CD4-positive, alpha-beta T cell treated with Interleukin-15 for 4 hours (primary cell): ENCODE data around the gene RCC2.

Source experiments
- DNase-seq: peaks from one replicate; pipeline ENCODE4 v3.0.0-alpha.2; 2020; ENCODE audit warnings: low spot score

Gene RCC2

GRCh38 chr1:17442841-17443240 lies 3.4 kb upstream of the RCC2 start:
- no peak for DNase-seq

DNA sequence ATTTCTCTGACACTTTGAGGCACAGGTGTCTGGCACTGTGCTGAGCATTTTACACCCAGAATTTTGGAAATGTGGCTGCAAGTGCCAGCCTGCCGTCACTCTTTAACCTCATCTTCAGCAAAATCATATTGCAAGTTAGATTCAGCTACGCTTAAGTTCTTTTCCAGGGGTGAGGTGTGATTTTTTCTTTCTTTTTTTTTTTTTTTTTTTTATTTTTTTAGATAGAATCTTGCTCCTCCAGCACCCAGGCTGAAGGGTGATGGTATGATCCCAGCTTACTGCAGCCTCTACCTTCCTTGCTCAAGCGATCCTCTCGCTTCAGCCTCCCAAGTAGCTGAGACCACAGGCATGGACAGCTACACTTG lies 2.5 kb upstream of the RCC2 start:
- DNase-seq: no peak

- no peak for DNase-seq
These were observed 2.0 kb upstream of the RCC2 start for GRCh38 chr1:17441265-17441992.

GRCh38 chr1:17440827-17441168 lies 1.3 kb upstream of the RCC2 start:
- no peak for DNase-seq

DNA sequence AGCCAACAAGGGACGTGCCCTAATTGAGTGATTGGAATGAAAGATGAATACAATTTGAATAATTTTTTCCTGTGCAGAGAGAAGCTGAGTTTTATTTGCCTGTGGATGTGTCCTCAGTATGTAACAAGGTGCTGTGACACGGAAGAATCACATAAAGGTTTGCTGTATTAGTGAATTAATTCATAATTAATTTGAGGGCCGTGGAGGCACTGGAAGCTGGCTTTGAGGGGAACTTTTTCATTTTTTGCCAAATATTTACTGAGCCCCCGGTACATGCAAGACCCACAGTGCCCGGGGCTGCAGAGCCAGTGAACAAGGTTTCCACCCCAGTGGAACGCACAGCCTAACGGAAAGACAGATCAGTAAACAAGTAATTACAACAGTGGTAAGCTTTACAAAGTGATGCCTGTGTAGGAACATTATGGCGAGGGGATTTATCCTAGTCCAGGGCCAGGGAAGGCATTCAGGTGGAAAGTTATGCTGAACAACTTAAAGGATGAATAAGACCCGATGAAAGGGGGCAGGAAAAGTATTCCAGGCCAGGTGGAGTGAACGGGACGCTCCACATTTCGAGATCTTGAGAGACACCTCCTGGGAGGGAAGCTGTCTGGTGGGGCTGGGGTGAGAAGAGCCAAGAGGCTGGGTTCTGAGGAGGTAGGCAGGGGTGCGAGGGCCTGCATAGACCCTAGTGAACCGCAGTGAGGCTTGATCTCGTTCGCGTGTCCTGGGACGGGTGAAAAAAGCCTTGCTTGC lies 773 bp upstream of the RCC2 start:
- no peak for DNase-seq

- DNase-seq: peak; percentile 48
These were observed 893 bp downstream of the RCC2 start for GRCh38 chr1:17438318-17439249.

GRCh38 chr1:17437580-17438317 lies 1.7 kb downstream of the RCC2 start:
- peak; percentile 20 for DNase-seq

DNA sequence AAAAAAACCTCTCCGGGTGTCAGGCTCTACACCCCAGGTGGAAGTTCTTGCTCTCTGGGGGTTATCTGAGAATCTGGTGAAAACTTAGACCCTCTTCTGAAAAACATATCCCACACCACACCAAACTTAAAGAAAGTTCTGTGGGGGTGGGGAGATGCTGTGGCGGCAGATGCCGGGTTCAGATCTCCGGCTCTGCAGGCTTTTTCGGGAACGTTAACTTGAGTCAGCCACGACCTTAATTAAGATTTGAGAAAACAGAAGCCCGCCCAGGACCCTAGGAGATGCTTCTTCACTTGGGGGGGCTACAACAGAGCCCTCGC lies 2.3 kb downstream of the RCC2 start:
- DNase-seq: no peak

- no peak for DNase-seq
These were observed 2.9 kb downstream of the RCC2 start for GRCh38 chr1:17436380-17437174.

DNA sequence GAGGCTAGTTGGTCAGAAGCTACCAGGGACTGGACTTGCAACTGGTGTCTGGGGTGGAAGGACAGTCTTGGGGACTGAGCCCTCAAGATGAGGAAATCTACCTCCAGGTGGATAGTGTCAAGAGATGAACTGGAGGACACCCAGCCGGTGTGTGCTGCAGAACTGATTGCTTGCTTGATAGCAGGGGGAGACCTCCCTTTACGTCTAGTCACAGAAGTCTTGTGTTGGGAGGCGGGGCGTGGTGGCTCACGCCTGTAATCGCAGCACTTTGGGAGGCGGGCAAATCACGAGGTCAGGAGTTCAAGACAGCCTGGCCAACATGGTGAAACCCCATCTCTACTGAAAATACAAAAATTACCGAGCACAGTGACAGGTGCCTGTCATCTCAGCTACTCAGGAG lies 4.9 kb downstream of the RCC2 start:
- no peak for DNase-seq

DNA sequence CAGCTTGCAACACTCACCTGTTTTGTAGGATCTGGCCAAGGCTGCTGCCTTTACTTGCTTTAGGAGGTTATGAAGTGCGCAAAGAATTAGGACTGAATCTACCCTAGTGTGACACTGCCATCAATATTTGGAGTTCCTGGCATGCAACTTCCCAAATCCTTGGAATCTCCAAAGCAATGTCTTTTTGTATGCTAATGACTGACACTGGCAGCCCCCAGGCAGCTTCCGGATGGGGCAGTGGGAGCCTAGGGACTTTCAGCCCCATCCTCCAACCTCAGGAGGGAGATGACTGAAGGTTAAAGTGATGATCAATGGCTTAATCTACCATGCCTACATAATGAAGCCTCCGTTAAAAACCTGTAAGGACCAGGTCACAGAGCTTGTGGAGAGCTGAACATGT lies 5.5 kb downstream of the RCC2 start:
- DNase-seq: no peak

DNA sequence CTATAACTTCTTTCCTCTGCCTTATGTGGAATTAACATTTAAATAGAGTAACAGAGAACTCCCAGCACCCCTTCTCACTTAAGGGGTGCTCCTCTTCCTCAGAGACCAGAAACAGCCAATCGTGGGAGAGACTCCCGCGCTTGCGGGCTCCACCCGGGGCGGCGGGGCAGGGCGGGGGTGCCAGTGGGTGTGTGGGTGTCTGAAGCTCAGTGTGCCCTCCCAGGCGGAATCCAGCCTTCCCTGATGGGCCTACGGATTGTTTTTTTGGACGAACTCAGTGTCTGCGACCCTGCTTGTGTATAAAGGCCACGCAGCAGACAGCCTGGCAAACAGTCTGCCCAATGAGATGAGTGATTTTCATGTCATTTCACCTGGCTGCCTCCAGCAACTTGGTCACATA lies 6.2 kb downstream of the RCC2 start:
- no peak for DNase-seq

- no peak for DNase-seq
These were observed 7.1 kb downstream of the RCC2 start for GRCh38 chr1:17432412-17432811.

DNA sequence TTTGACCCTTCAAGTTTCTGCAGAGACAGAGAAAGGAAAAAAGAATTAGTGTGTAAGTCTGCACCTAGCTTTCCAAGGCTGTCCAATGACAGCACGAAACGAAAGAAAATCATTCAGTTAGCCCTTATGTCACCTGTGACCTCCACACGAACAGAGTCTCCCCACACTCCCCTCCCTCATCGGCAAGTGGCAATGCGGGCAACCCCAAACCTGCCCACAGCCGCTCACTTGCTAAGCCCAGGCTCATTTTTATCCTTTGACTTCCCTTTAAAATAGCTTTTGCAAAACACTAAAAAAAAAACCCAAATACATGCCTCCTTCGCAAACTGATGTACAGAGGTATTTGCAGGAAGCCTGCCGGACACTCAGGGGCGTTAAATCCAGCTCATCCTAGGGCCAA lies 10.3 kb downstream of the RCC2 start:
- no peak for DNase-seq

DNA sequence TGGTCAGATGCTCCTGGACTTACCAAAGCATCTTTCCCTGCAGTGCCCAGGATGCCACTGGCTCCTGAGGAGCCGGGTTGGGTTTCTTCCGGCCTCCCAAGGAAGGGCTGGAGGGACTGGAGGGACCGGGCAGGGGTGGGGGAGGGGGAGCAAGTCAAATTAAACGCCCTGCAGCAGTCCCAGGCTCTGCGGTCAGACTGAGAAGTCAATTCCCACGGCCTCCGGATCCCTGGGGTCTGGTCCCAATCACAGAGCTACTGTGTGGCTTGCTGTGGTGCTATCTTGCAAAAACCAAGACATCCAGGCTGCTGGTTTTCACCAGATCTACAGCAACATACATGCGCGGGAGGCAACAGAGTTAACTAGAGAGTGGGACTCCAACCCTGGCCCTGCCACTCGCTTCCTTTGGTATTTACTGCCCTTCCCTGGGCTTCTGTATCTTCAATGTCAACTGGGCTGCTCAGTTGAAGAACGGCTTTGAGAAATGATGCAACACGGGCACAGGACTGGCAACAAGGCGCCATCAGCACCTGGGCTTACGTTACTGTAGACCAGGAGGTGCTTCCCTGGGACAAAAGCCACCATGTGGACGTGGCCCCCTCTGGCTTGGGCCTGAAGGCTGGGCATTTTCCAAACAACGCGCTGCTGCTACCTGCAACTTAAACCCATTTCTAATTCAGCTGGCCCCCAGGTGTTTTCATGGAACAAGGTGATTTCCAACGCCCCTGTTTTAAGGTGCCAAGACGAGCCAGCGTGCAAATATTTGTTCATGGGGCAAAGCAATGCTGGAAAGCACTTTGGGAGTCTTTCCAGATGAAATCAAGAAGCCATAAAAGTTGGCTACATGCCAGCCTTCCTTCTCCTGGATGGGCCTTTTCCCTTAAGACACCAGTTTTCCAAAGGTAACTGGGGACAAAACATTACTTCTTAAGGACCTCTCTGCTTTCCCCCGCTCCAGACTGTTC lies 11.5 kb downstream of the RCC2 start:
- no peak for DNase-seq

DNA sequence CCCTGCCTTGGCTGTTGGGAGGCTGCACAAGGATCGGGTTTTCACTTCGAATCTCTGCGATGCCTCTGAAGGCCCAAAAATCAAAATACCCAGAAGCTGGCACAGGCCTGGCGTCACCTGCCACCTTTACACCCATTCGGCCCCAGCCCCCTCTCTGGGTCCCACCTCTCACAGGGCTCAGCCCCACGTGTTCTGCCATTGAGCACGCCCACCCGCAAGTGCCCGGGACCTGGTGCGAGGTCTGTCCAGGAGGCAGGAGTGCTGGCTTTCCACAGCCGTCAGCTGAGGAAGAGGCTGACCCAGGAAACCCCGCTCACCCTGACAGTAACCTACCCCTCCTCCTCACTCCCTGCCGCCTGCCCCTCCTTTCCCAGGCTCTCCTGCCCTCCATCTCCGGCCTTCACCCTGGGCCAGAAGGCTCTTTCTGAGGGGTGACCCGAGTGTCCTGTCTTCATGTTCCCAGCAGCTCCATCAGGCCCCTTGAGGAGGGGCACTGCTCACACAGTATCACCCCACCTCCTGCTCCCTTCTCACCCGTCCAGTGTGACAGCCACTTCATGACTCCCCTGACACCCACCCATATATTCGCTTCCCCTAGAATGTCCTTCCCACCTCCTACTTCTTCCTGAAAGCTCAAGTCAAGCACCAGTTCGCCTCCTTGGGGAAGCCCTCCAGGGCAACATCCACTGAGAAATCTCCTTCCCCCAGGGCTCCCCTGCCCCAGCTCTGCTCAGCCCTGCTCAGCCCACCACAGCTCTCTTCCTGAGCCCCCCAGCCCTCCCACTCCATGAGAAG lies 13.5 kb downstream of the RCC2 start:
- no peak for DNase-seq

DNA sequence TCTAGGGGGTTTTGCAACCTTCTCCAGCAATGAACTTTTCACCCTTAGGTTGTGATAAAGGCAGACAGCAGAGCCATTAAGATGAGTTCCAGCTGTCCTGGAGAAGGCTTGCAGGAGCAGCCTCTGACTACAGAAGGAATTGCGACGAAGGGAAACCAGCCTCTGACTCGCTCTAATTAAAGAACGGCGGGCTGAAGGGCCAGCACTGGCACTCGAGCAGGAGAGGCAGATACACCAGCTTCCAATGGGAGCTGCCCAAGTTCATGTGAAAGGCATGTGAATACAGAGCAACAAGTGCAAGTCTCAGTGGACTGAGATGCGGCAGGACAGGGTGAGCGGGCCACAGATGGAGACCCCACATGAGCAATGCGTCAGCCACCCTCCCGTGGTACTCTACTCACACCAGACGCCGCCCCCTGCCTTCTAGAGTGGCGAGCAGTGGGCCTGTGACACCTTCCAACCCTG lies 15.7 kb downstream of the RCC2 start:
- no peak for DNase-seq

GRCh38 chr1:17422461-17422860 lies 17.0 kb downstream of the RCC2 start:
- no peak for DNase-seq

- DNase-seq: no peak
These were observed 19.0 kb downstream of the RCC2 start for GRCh38 chr1:17420391-17420918.
